Neural progenitor cell (in vitro differentiated cells): ENCODE measurements around the gene MIDN. TPM values are rescaled to one million over a fixed set of nuclear protein-coding genes. Genes with fewer than 3 reads are reported as not detected.

Experiments used
- DNase-seq: peaks from one replicate; pipeline ENCODE4 v3.0.0-alpha.2; 2016; ENCODE audit warnings: low spot score
- H2AFZ ChIP-seq: fragments of 200-600 bp; sonication (generic); replicated peaks from 2 replicates; pipeline ENCODE4 v1.6.1; 2016; ENCODE audit warnings: antibody characterized with exemption
- H3F3A ChIP-seq: fragments of 200-600 bp; sonication (generic); 2 replicates; pipeline ENCODE4 v1.6.1; 2016; ENCODE audit warnings: antibody characterized with exemption, low read depth
- H3K27ac ChIP-seq: fragments of 200-600 bp; sonication (generic); 2 replicates; pipeline ENCODE4 v1.5.1; 2016; ENCODE audit warnings: mild to moderate bottlenecking
- H3K27me3 ChIP-seq: fragments of 200-600 bp; sonication (generic); 2 replicates; pipeline ENCODE4 v1.6.1; 2016; ENCODE audit warnings: mild to moderate bottlenecking, moderate library complexity
- H3K36me3 ChIP-seq: fragments of 200-600 bp; sonication (generic); 2 replicates; pipeline ENCODE4 v1.5.1; 2016
- H3K4me1 ChIP-seq: fragments of 200-600 bp; sonication (generic); 2 replicates; pipeline ENCODE4 v1.6.1; 2016; ENCODE audit warnings: mixed run types
- H3K4me2 ChIP-seq: fragments of 200-600 bp; sonication (generic); 2 replicates; pipeline ENCODE4 v1.6.1; 2016
- H3K4me3 ChIP-seq: fragments of 200-600 bp; sonication (generic); 2 replicates; pipeline ENCODE4 v1.5.1; 2016
- H3K79me2 ChIP-seq: fragments of 200-600 bp; sonication (generic); 2 replicates; pipeline ENCODE4 v1.6.1; 2016; ENCODE audit warnings: low read depth
- H3K9ac ChIP-seq: fragments of 200-600 bp; sonication (generic); 2 replicates; pipeline ENCODE4 v1.6.1; 2016
- H3K9me3 ChIP-seq: fragments of 200-600 bp; sonication (generic); 2 replicates; pipeline ENCODE4 v1.5.1; 2016; ENCODE audit warnings: low read depth
- H4K20me1 ChIP-seq: fragments of 200-600 bp; sonication (generic); 2 replicates; pipeline ENCODE4 v1.6.1; 2016; ENCODE audit warnings: low read depth
- H3K27ac Mint-ChIP-seq: 3 replicates; pipeline ENCODE4 v1.8.0; 2021; ENCODE audit warnings: mixed read lengths
- H3K27me3 Mint-ChIP-seq: 2 replicates; pipeline ENCODE4 v1.8.0; 2022; ENCODE audit warnings: low read depth, mild to moderate bottlenecking, inconsistent platforms, moderate library complexity, mixed read lengths; ENCODE audit not compliant: insufficient read depth
- H3K36me3 Mint-ChIP-seq: 3 replicates; pipeline ENCODE4 v1.8.0; 2021; ENCODE audit warnings: mixed read lengths
- H3K4me1 Mint-ChIP-seq: 3 replicates; pipeline ENCODE4 v1.8.0; 2021; ENCODE audit warnings: mixed read lengths
- H3K4me3 Mint-ChIP-seq: 3 replicates; pipeline ENCODE4 v1.8.0; 2021; ENCODE audit warnings: mild to moderate bottlenecking, moderate library complexity, mixed read lengths
- H3K9me3 Mint-ChIP-seq: 3 replicates; pipeline ENCODE4 v1.8.0; 2020; ENCODE audit warnings: mixed read lengths
- EZH2 ChIP-seq: fragments of 200-600 bp; sonication (generic); IDR thresholded peaks from 2 replicates; pipeline ENCODE4 v1.6.1; 2017; ENCODE audit warnings: antibody characterized with exemption, mild to moderate bottlenecking, moderate library complexity
- EZH2phosphoT487 ChIP-seq: fragments of 200-600 bp; sonication (generic); IDR thresholded peaks from 2 replicates; pipeline ENCODE4 v1.6.1; 2017; ENCODE audit warnings: antibody characterized with exemption
- total RNA-seq: library from RNA; depleted of rRNA; stranded (reverse); fragments of >200 nt; gene quantifications from 2 replicates; pipeline ENCODE4 v1.2.3, GENCODE V29; 2015; ENCODE audit warnings: low replicate concordance
- TF ChIP-seq, protein P1 (sequence below): fragments of 200-600 bp; sonication (generic); IDR thresholded peaks from 2 replicates; pipeline ENCODE4 v1.5.1; 2017; ENCODE audit warnings: antibody characterized with exemption, mild to moderate bottlenecking

The MIDN gene
- total RNA-seq, 1 donor from 2014 or later, result 16.1 TPM

DNA sequence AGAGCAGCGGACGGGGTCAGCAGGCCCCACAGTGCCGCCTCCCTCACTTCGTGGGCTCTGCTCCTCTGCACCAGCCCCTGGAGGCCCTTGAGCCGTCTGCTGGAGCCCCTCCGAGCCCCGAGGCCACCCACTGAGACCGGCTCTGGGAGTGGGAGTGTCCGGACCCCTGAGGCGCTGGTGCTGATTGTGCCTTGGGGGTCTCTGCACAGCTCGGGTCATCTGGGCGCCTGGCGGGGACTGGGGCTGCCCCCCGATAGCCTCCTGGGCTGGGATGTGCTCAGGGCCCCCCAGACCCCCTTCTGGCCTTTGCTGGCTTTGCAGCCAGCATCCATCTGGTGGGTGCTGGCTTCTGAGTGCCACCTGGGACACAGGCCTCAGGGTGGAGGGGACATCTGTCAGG lies 26.0 kb upstream of the MIDN start:
- H3F3A ChIP-seq, result peaks cover 4% of the 10 kb centered on the region
- no peak for DNase-seq
- no peak overlapping the region for H3K4me3 ChIP-seq
- H3K27ac ChIP-seq, result no peak overlapping the region
- H3K36me3 ChIP-seq, result no peaks in the 10 kb centered on the region
- H3K9me3 ChIP-seq, result no peaks in the 10 kb centered on the region
- H3K4me2 ChIP-seq, result no peak overlapping the region
- H3K4me1 Mint-ChIP-seq, result peaks cover 5% of the 10 kb centered on the region
- no peak overlapping the region for H3K4me3 Mint-ChIP-seq
- no peaks in the 10 kb centered on the region for H3K27me3 Mint-ChIP-seq
- TF ChIP-seq EZH2 (no peak), EZH2phosphoT487 (no peak)
- TF ChIP-seq, protein P1, sequence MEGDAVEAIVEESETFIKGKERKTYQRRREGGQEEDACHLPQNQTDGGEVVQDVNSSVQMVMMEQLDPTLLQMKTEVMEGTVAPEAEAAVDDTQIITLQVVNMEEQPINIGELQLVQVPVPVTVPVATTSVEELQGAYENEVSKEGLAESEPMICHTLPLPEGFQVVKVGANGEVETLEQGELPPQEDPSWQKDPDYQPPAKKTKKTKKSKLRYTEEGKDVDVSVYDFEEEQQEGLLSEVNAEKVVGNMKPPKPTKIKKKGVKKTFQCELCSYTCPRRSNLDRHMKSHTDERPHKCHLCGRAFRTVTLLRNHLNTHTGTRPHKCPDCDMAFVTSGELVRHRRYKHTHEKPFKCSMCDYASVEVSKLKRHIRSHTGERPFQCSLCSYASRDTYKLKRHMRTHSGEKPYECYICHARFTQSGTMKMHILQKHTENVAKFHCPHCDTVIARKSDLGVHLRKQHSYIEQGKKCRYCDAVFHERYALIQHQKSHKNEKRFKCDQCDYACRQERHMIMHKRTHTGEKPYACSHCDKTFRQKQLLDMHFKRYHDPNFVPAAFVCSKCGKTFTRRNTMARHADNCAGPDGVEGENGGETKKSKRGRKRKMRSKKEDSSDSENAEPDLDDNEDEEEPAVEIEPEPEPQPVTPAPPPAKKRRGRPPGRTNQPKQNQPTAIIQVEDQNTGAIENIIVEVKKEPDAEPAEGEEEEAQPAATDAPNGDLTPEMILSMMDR, result no peak
- no peak overlapping the region for H2AFZ ChIP-seq
- no peaks in the 10 kb centered on the region for H3K36me3 Mint-ChIP-seq
- peaks cover 58% of the 10 kb centered on the region for H4K20me1 ChIP-seq
- no peaks in the 10 kb centered on the region for H3K9me3 Mint-ChIP-seq
- H3K9ac ChIP-seq, result no peak overlapping the region
- peaks cover 20% of the 10 kb centered on the region for H3K79me2 ChIP-seq
- no peak overlapping the region for H3K27ac Mint-ChIP-seq
- no peaks in the 10 kb centered on the region for H3K27me3 ChIP-seq
- no peaks in the 10 kb centered on the region for H3K4me1 ChIP-seq

GRCh38 chr19:1223018-1223855 lies 25.1 kb upstream of the MIDN start:
- Mint-ChIP-seq H3K27ac (no peak overlapping the region), H3K9me3 (no peaks in the 10 kb centered on the region), H3K36me3 (peaks cover 2% of the 10 kb centered on the region), H3K4me1 (peaks cover under 1% of the 10 kb centered on the region), H3K4me3 (no peak overlapping the region), H3K27me3 (no peaks in the 10 kb centered on the region)
- H4K20me1 ChIP-seq, result peaks cover 50% of the 10 kb centered on the region
- no peak overlapping the region for H3K4me2 ChIP-seq
- no peak for TF ChIP-seq EZH2phosphoT487
- TF ChIP-seq, protein P1, result peak; percentile 60
- no peaks in the 10 kb centered on the region for H3K9me3 ChIP-seq
- peaks cover 4% of the 10 kb centered on the region for H3F3A ChIP-seq
- peaks cover 12% of the 10 kb centered on the region for H3K79me2 ChIP-seq
- H3K4me1 ChIP-seq, result no peaks in the 10 kb centered on the region
- no peak overlapping the region for H2AFZ ChIP-seq
- peak; percentile 66 for DNase-seq
- H3K27ac ChIP-seq, result no peak overlapping the region
- H3K36me3 ChIP-seq, result no peaks in the 10 kb centered on the region
- no peak overlapping the region for H3K9ac ChIP-seq
- no peak overlapping the region for H3K4me3 ChIP-seq
- no peaks in the 10 kb centered on the region for H3K27me3 ChIP-seq

- Mint-ChIP-seq H3K9me3 (no peaks in the 10 kb centered on the region), H3K27ac (no peak overlapping the region), H3K4me1 (no peaks in the 10 kb centered on the region), H3K4me3 (no peak overlapping the region), H3K27me3 (no peaks in the 10 kb centered on the region), H3K36me3 (peaks cover 2% of the 10 kb centered on the region)
- Histone ChIP-seq H3K4me3 (no peak overlapping the region), H3K9ac (no peak overlapping the region), H3F3A (peaks cover 5% of the 10 kb centered on the region), H3K27me3 (no peaks in the 10 kb centered on the region), H3K4me1 (no peaks in the 10 kb centered on the region), H4K20me1 (peaks cover 41% of the 10 kb centered on the region), H2AFZ (no peak overlapping the region), H3K27ac (no peak overlapping the region), H3K9me3 (no peaks in the 10 kb centered on the region), H3K36me3 (no peaks in the 10 kb centered on the region), H3K79me2 (peaks cover 2% of the 10 kb centered on the region), H3K4me2 (no peak overlapping the region)
- no peak for DNase-seq
- TF ChIP-seq EZH2phosphoT487 (no peak), EZH2 (no peak)
- TF ChIP-seq, protein P1, result no peak
These were observed 24.1 kb upstream of the MIDN start for GRCh38 chr19:1224047-1224825.
